ENCODE measurements around the gene AP2S1. TPM values are rescaled to one million over a fixed set of nuclear protein-coding genes. Genes with fewer than 3 reads are reported as not detected.
A peak's percentile ranks its signal among the peaks of the same experiment; 100 is the strongest.

The AP2S1 gene
- total RNA-seq, 2 experiments from 2014 or later = 79.3 to 110 TPM

DNA sequence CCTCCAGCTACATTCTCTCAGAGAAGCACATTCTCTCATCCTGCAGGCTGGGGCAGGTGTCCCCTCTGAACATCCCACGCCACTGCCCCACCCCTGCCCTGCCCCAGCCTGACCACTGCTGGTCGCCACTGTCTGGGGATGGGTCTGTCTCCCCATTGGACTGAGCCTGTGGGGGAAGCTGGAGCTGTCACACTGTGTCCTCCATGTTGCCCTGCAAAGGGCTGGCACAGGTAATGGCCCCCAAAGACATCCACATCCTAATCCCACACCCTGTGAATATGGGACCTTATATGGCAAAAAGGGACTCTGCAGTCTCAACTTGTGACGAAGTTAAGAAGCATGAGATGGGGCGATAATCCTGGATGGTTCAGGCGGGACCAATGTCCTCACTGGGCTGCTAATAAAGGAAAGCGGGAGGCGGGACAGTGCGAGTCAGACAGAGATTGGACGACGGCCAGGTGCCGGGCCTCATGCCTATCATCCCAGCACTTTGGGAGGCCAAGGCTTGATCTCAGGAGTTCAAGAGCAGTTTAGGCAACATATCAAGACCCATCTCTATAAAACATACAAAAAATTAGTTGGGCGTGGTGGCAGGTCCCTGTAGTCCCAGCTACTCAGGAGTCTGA lies 9.1 kb downstream of the AP2S1 start:
- no peaks in the 10 kb centered on the region for H3K9me2 ChIP-seq (ENCODE audit: insufficient read depth, low read length)
- H3K79me2 ChIP-seq (ENCODE audit: insufficient read depth, low read depth, low read length) = no peaks in the 10 kb centered on the region
- H3K9me3 ChIP-seq (ENCODE audit: low read length) = no peaks in the 10 kb centered on the region
- no peak overlapping the region for H3K27ac ChIP-seq (ENCODE audit: low read depth, low read length, poor library complexity, severe bottlenecking)
- CTCF ChIA-PET (ENCODE audit: unreplicated experiment) = interaction anchor here (1.0 kb wide), 1 partner anchor 88 kb away, joined by 3 read pairs; no protein-coding TSS in a partner anchor
- no peak overlapping the region for H2AFZ ChIP-seq (ENCODE audit: low read length)
- no peak overlapping the region for H3K4me2 ChIP-seq (ENCODE audit: low read length)
- H4K20me1 ChIP-seq (ENCODE audit: insufficient read depth, low read length) = no peaks in the 10 kb centered on the region
- POLR2A ChIA-PET = no interaction called here
- TF ChIP-seq EZH2phosphoT487 (IDR thresholded peaks at IDR 0.05; ENCODE audit: borderline replicate concordance, low read depth, low read length) = no peak
- TF ChIP-seq, protein P1, sequence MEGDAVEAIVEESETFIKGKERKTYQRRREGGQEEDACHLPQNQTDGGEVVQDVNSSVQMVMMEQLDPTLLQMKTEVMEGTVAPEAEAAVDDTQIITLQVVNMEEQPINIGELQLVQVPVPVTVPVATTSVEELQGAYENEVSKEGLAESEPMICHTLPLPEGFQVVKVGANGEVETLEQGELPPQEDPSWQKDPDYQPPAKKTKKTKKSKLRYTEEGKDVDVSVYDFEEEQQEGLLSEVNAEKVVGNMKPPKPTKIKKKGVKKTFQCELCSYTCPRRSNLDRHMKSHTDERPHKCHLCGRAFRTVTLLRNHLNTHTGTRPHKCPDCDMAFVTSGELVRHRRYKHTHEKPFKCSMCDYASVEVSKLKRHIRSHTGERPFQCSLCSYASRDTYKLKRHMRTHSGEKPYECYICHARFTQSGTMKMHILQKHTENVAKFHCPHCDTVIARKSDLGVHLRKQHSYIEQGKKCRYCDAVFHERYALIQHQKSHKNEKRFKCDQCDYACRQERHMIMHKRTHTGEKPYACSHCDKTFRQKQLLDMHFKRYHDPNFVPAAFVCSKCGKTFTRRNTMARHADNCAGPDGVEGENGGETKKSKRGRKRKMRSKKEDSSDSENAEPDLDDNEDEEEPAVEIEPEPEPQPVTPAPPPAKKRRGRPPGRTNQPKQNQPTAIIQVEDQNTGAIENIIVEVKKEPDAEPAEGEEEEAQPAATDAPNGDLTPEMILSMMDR (conservative IDR thresholded peaks at IDR 0.05; ENCODE audit: low read length) = no peak
- peaks cover 27% of the 10 kb centered on the region for H3K36me3 ChIP-seq (ENCODE audit: insufficient read depth, low read length)
- H3K4me1 ChIP-seq (ENCODE audit: insufficient read depth, low read length, poor library complexity, severe bottlenecking) = peaks cover 7% of the 10 kb centered on the region
- no peak for DNase-seq (ENCODE audit: low spot score)
- BruUV-seq (replicated peaks) = no TSS peak
- no peak overlapping the region for H3K4me3 ChIP-seq (ENCODE audit: low read depth, low read length, poor library complexity, severe bottlenecking)
- intact Hi-C loops (cut with micrococcal nuclease; ENCODE audit: unreplicated experiment) = no loop called here

DNA sequence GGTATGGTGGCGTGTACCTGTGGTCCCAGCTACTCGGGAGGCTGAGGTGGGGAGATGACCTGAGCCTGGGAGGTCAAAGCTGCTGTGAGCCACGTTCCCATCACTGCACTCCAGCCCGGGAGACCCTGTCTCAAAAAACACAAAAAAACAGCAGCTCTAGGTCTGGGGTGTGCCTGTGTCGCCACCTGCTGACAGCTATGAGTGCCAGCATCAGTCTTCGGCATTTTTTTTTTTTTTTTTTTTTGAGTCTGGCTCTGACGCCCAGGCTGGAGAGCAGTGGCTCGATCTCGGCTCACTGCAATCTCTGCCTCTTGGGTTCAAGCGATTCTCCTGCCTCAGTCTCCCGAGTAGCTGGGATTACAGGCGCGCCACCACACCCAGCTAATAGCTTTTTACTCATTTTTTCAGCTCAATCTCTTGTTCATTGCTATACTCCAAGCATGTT lies 10.1 kb downstream of the AP2S1 start:
- DNase-seq (ENCODE audit: low spot score) = peak; percentile 81
- Histone ChIP-seq H2AFZ (ENCODE audit: low read length) (no peak overlapping the region), H3K27ac (ENCODE audit: low read depth, low read length, poor library complexity, severe bottlenecking) (no peak overlapping the region), H3K79me2 (ENCODE audit: insufficient read depth, low read depth, low read length) (no peaks in the 10 kb centered on the region), H3K4me3 (ENCODE audit: low read depth, low read length, poor library complexity, severe bottlenecking) (no peak overlapping the region), H3K4me2 (ENCODE audit: low read length) (no peak overlapping the region), H3K9me2 (ENCODE audit: insufficient read depth, low read length) (no peaks in the 10 kb centered on the region), H3K36me3 (ENCODE audit: insufficient read depth, low read length) (peaks cover 23% of the 10 kb centered on the region), H3K4me1 (ENCODE audit: insufficient read depth, low read length, poor library complexity, severe bottlenecking) (no peaks in the 10 kb centered on the region), H4K20me1 (ENCODE audit: insufficient read depth, low read length) (no peaks in the 10 kb centered on the region), H3K9me3 (ENCODE audit: low read length) (no peaks in the 10 kb centered on the region)
- intact Hi-C loops (cut with micrococcal nuclease; ENCODE audit: unreplicated experiment) = loop anchor here (1.0 kb wide), 1 partner anchor 83 kb away; no protein-coding TSS in a partner anchor
- BruUV-seq (replicated peaks) = no TSS peak
- ChIA-PET CTCF (ENCODE audit: unreplicated experiment) (interaction anchor here (0.6 to 1.1 kb wide), 5 partner anchors 22 to 508 kb away, joined by 3 to 4 read pairs (median 3); no protein-coding TSS in a partner anchor), POLR2A (interaction anchor here (0.6 kb wide), 2 partner anchors 228 to 336 kb away, joined by 5 to 10 read pairs; no protein-coding TSS in a partner anchor)
- TF ChIP-seq, protein P1 (conservative IDR thresholded peaks at IDR 0.05; ENCODE audit: low read length) = peak; percentile 87
- no peak for TF ChIP-seq EZH2phosphoT487 (IDR thresholded peaks at IDR 0.05; ENCODE audit: borderline replicate concordance, low read depth, low read length)
